ENCODE data around the gene FBXO8.
"Not testable (repeated sequence)": the region's sequence is repeated elsewhere in the genome, so short reads cannot be mapped to it uniquely, and the experiment has no call there.

The FBXO8 gene

DNA sequence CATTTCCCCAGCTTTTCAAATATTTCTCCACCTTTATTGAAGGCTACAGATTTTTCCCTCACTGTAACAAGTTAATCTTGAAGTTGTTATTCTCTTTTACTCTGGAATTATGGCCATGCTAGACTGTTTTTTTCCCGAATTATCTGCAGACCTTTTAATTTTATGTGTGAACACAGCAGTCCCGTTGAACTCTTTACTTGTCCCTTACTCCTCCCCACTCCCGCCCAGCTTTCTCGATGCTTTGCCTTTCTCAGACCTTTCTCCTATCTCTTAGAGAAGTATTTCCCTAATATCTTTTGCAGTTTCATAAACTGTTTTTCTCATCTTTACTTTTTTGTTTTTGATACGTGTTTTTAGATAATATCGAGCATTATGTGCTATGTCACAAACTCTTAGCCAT lies 1.0 kb upstream of the FBXO8 start:
- no peak for DNase-seq (ENCODE audit: low read depth in 2 of 2)

DNA sequence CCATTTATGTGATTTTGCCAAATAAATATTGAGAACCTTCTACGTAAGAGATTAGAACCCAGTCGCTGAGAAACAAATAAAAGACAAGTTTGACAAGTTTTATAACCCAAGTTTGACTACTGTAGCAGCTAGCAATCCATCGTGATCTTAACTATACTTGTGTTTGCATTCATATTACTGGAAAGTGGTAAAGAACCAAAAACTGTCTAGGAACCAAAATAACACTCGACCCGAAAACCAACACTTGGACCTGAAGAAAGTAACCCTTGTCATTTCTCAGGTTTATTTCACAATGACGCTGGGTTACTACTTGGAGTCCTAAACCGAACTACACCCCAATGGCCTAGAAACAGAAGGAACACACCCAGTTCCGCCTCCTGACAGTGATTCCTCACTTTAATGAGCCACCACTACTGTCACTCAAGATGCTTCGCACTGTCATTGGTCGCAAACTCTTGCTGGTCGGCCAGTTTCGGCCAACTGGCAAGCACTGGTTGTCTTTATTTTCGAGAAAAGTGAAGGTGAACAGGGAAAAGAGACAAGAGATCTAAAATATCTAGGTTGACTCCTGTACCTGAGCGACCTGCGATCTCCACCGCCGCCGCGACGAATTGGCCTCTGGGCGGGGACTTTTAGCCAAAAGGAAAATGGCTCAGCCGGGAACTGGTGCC lies 496 bp downstream of the FBXO8 start:
- peak; percentile 39 to 65 for DNase-seq (ENCODE audit: low read depth in 2 of 2)

DNA sequence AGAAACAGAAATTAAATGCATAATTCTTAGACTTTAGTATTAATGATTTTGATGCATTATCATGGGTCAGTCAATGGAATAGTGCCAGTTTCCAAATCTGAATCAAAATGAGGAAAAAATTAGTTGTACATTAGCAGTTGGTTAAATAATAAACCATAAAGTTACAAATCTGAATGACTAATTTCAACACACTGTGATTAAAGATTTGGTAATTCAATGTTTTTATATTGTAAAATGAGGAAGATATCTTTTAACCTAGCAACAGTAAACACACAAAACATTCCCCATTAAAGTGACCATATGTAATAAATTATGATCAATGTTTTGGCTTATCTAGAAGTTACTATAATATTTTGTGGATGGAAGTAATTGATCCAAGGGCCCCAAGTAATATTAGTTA lies 1.6 kb downstream of the FBXO8 start:
- DNase-seq (ENCODE audit: low read depth in 2 of 2): no peak

DNA sequence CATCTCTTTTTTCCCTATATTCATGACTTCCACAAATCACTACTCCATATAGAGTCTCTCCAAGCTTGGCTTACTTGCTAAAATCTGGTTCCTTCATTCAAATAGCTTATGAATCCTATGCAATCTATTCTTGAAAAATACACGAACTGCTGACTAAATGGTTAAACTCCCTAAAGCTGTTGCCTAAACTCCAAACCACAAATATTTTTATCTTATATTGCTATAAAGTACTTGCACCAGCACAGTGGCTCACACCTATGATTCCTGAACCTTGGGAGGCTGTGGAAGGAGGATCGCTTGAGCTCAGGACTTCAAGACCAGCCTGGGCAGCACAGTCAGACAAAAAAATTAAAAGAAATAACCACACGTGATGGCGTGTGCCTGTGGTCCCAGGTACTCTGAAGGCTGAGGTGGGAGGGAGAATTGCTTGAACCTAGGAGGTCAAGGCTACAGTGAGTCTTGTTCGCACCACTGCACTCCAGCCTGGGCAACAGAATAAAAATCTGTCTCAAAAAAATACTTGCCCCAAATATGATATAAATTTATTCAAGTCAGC lies 2.2 kb downstream of the FBXO8 start:
- DNase-seq (ENCODE audit: low read depth in 2 of 2): no peak

DNA sequence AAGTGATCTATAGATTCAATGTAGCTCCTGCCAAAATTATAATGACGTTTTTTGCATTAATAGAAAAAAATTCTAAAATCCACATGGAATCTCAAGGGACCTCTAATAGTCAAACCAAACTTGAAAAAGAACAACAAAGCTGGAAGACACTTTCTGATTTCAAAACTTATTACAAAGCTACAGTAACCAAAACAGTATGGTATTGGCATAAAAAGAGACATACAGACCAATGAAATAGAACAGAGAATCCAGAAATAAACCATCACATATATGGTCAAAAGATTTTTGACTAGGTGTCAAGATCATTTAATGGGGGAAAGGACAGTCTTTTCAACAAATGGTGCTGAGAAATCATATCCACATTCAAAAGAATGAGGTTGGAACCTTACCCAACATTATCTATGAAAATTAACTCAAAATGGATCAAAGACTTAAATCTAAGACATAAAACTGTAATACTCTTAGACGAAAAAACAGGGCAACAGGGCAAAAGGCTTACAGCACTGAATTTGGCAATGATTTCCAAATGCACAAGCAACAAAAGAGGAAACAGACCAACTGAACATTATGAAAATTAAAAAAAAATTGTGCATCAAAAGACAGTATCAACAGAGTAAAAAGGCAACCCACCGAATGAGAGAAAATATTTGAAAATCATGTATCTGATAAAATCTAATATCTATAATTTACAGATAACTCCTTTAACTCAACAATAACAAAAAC lies 3.9 kb downstream of the FBXO8 start:
- no peak for DNase-seq (ENCODE audit: low read depth in 2 of 2)

DNA sequence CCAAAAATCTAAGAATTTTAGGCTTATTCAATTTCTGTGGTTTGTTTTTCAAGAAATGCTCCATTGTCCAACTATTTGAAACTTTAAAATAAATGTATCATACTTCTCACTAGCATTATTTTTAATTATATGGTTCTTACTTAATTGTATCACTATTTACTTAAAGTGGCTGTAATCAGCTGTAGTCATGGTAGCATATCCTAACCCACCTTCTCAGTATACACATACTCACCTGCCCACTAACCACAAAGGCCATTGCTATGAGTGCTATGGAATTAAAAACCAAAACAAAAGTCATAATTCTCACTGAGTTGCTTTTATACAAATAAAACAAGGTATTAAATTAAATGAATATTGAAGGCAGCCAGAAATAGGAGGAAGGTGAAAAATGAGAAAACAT lies 5.0 kb downstream of the FBXO8 start:
- DNase-seq (ENCODE audit: low read depth in 2 of 2): no peak

DNA sequence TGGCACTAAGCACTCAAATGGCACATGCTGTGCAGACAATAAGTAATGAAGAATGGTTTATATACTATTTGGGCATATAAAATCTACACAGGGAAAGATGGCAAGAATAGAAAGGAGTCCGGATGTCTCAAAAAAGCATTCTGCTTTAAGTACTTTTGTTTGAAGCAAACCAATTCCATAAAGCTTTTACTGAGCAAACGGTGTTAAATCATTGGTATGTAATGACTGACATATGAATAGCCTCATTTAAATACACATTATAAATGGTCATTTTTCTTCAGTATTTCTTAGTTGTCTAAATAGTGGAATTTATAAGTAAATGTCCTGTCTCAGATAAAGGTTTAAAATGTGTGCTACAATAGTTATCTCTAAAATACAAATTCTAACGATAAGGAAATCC lies 6.0 kb downstream of the FBXO8 start:
- no peak for DNase-seq (ENCODE audit: low read depth in 2 of 2)

DNA sequence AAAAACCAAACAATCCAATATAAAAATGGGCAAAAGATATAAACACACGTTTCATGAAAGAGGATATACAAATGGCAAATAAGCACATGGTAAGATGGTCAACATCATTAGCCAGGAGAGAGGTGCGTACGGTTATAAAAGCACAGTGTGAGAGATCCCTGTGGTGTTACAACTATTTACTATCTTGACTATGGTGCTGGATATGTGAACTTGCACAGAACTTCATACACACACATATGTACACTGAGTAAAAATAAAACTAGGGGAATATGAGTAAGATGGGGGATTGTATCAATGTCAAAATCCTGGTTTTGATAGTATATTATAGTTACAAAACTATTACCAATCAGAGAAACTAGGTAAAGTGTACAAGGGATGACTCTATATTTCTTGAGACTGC lies 8.4 kb downstream of the FBXO8 start:
- no peak for DNase-seq (ENCODE audit: low read depth in 2 of 2)

DNA sequence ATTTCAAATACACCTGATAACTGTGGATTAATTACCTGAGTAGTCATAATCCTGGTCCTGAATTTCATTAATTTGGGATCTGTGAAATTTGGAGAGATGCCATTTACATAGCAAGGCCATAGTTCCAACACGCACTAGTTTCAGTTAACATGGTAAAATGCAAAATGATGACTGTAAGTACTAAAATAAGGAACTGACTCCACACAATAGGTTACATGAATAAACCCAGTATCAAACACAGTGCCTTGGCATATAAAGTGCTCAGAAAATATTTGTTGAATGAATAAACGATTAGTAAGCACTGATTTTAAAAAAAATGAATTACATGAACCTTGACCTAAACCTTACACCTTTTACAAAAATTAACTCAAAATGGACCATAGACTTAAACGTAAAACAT lies 9.0 kb downstream of the FBXO8 start:
- no peak for DNase-seq (ENCODE audit: low read depth in 2 of 2)

DNA sequence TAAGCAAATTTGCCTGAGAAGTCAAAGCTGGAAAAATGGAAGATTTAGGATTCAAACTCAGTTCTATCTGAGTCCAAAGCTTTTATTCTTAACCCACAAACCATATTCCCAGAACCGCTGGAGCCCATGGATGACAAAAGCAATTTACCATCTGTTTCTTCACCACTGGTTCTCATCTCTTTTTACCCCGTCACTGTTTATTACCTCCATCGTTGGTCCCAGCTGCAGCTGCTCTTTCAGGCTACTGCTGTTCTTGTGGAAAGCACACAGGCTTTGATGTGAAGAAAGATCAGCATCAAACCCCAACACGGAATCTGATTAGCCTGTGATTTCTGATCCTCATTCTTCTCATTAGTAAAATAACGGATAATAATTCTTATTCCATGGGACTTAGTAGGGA lies 9.5 kb downstream of the FBXO8 start:
- no peak for DNase-seq (ENCODE audit: low read depth in 2 of 2)

DNA sequence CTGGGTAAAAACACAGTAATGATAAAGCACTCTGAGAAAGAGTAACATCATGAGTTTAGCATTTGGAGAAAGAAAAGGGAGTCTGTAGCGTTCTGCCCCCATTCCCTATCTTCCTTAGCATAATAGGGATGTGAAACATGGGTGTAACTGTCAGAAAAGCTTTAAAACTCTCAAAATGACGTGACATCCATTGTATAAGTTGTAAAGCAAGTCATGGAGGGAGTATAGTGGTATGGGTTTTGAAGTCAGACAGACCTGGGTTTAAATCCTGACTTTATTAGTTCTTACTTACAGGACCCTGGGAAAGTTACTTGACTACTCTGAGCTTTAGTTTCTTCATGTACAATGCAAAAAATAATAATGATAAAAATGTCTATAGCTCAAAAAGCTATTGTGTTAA lies 17.1 kb downstream of the FBXO8 start:
- no peak for DNase-seq (ENCODE audit: low read depth in 2 of 2)

DNA sequence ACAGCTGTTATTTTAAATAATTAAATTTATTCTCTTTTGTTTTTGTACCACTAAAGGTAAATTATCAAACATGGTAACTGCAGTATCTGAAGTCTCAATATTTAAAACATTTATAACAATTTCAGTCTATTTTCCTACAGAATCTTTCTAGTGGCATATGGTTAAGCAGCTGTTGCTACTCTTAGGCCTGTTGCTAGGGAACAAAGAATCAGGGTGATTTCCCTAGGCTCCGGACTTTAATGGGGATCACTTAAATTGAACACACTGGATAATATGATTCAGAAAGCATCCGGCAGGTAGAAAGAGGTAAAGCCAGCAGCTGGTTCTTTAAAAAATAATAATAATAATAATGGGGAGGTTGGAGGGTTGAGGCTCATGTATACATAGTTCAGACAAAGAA lies 17.6 kb downstream of the FBXO8 start:
- no peak for DNase-seq (ENCODE audit: low read depth in 2 of 2)

DNA sequence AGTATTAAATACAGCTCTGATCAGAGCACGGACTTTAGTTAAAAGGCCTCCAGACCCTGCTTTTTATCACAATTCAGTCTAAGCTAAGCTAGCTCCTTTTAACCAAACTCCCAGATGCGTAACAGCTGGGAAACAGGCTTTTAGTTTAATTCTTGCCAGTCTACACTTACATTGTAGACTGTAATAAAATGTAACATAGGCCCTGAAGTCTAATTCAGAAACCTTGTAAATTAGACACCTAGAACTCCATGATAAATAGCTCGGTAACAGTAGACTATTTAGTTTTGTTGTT lies 20.1 kb downstream of the FBXO8 start:
- DNase-seq (ENCODE audit: low read depth in 2 of 2): no peak

DNA sequence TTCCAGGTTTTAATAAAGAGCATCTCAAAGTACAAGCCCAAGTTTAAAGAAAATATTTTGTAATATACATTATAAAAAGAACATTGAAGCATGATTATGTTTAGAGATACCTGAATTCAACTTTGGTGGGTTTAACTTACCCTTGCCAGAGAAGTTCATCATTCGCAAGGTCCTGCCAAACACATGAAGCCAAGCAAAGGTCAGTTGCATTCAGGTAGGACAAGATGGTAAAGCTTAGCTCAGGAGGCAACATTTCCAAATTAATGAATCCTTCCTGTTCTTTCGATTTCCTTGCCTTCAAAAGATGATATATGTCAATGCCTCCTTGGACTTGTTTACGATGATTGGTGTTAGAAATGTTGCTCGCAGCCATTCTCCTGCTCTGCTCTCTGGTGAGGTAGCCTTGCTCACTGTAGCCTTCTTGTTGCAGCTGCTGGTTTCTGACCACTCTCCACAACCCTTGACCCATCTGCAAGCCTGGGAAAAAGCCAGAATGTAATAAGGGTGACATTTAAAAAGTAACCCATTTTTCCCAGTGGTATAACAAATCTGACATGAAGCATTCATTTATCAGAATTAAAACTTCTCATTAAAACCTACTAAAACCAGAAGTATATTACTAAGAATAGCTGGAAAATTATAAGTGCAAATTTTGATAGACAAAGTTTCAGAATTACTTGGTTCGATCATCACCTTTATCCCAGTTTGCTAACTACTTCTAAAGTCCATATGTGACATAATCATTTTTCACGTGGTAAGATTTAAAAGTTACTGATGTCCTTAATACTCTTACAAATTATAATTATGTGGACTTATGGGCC lies 20.6 kb downstream of the FBXO8 start:
- no peak for DNase-seq (ENCODE audit: low read depth in 2 of 2)

DNA sequence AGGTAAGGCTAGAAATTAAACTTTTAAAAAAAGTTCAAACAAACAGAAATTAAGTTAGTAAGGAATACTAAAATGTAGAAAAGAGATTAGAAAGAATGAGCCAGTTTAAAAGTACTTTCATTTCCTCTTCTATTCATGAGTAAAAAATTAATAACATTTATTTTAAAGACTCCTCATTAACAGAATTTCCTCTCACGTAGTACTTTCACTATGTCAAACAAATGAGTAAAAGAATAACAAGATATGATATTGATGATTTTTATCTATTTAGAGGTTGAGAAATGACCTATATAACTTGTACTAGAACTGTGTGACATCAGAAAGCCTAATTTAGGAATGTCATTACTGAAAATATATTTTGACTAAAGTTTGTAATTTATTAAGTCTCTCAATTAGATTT lies 22.0 kb downstream of the FBXO8 start:
- not testable (repeated sequence) for DNase-seq (ENCODE audit: low read depth in 2 of 2)

DNA sequence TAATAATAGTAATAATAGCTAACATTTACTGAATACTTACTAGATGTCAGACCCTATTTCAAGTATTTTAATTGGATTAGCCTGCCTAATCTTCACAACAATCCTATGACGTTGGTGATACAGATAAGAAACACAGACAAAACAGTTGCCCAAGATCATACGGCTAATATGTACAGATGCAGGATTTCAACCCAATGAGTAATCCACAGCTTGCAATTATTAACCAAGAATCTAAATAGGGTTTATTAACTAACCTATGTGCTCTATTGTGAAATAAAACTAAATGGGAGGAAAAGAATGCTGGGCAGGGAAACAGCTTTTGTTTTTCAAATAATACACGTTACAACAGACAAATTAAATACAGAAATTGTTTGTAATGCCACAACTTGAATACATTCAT lies 23.4 kb downstream of the FBXO8 start:
- DNase-seq (ENCODE audit: low read depth in 2 of 2): no peak

DNA sequence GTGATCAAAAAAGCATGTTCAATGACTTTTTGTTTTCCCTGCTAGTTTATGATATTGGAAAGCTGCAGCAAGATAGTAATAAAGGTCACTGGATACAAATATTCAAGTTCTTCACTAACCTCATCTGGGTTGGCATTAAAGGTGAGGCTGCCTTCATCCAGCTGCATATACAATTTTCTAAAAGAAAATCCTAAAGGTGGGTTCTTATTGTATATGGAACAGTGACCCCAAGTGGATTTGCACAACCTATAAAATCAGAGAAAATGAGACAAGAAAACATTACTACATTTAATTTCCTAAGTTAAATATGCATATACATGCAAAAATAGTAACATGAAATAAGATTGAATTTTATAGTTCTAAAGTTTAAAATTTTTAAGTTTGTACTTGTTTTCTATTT lies 23.9 kb downstream of the FBXO8 start:
- DNase-seq (ENCODE audit: low read depth in 2 of 2): no peak

DNA sequence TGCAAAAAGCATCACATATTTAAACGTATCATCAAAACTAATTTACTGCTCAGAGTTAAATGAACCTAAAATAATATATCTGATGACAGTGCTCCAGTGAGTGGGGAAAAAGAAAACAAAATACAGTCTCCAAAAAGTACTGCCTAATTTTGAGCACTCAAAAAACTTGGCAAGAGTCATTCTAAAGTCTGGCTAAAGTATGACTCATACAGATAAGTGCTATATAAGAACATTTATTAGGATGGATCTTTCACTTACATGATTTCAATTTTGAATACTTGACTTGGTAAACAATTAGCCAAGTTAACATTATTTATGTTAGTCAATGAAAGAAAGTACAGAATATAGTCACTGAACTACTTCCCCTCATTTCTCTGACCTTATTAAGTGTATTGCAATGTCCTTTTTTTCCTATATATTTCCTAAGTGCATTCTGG lies 27.2 kb downstream of the FBXO8 start:
- DNase-seq (ENCODE audit: low read depth in 2 of 2): no peak

DNA sequence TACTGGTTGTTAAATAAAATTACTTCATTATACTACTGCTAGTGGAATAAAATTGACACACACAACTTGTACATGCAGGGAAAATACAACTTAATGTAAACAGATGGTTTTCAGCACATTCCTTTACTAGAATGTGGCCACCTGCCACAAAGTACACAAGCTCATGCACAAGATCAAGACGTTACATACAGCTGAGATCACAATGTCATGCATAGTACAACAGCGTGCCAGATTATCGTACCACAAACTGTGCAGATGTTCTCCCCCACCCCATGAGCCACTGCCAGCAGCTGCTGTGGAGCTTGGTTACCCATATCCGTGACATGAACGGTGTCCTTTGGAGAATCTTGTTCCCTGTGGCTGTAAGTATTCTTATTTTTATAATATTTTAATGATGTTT lies 27.7 kb downstream of the FBXO8 start:
- DNase-seq (ENCODE audit: low read depth in 2 of 2): no peak

DNA sequence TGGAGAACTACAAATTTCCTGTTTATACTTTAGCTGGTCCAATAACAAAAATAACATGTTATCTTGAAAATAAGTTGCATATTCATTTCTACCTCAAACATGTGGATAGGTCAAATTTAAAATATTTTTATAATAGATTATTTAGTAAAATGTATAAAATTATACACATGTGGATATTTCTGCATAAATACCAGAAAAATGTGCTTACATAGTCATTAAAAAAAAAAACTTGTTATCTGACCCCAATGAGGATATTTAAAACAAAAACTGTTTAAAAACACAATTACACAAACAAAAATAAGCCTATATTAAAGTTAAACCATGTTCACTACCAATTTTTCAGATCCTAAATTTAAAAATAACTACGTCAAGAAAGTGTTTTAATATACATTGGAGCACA lies 28.1 kb downstream of the FBXO8 start:
- no peak for DNase-seq (ENCODE audit: low read depth in 2 of 2)

DNA sequence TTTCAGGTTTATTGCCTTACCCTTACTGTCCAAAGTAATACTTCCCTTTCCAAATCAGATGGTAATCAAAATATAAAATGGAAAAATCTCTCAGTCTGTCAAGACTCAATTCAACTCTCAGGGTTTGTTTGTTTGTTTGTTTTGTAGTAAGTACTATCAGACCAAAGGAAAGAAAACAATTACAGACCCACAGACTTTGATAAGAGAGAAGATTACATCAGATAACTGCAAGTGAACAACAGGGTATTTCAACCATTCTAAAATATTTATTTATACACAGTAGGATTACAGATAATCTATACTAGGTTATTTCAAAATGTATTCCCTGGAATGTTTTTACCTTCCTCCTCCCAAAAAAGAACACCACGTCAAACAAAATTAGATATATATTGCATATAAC lies 28.9 kb downstream of the FBXO8 start:
- no peak for DNase-seq (ENCODE audit: low read depth in 2 of 2)

DNA sequence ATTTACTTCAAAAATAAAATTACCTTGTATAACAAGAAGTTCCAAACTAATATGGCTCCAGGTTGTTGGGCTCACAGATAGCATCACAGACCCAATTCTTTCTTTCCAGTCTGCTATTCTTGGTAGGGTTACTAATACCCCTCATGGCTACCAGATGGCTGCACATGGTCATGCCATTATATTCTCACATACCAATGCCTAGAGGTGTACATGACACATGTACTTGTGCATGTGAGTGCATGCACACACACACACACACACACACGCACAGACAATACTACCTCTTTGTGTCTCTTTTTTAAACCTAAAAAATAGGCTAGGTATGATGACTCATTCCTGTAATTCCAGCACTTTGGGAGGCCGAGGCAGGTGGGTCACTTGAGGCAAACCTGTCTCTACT lies 31.1 kb downstream of the FBXO8 start:
- no peak for DNase-seq (ENCODE audit: low read depth in 2 of 2)

DNA sequence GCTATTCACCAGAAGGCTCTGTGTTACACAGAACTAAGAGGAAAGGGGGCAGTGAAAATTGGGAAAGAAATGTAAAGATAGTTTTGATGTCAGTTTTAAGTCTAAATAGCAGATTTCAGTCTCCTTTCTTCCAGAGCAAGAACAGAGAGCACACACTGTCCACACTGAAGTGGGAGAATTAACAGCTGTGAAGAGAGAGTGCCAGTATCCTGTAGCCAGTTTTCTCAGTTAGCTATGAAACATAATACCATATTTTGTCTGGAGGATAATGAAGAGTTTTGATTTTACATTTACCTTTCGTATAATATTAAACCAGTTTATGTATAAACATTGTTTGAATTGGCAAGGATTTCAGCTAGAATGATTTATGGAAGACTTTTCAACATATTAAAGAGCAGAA lies 35.1 kb downstream of the FBXO8 start:
- DNase-seq (ENCODE audit: low read depth in 2 of 2): no peak
